Kidney capillary endothelial cell (primary cell): Measurements from ENCODE around the gene SMIM34.
"Not testable (repeated sequence)": the region's sequence is repeated elsewhere in the genome, so short reads cannot be mapped to it uniquely, and the experiment has no call there.

Experiments
- DNase-seq: peaks from one replicate; pipeline ENCODE4 v3.0.0-alpha.2; 2018; ENCODE audit warnings: low spot score

SMIM34 gene, protein sequence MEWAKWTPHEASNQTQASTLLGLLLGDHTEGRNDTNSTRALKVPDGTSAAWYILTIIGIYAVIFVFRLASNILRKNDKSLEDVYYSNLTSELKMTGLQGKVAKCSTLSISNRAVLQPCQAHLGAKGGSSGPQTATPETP

DNA sequence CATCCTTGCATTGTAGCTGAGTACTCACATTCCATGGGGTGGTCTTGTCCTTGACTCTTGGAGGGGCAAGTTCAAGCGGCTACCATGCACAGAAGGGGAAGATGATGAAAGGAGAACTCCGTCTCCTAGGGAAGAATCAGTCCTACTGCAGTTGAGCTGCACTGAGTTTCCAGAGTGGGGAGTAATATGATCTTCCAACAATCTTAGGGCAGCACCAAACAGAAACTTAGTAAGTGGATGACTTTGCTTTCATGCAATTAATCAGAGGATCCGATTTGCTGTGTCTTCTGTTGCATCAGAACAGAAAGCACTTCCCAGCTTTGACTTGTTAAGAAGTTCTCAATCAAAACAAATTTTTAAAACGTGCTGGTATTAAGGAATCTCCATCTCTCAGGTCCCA is at the start of gene SMIM34:
SMIM34 (minus strand) TSS at position 147 of the 400 bp plus-strand sequence; CDS start at position 35, 112 bp downstream.
- not testable (repeated sequence) for DNase-seq

GRCh38 chr21:34467333-34467732 is 43.6 kb upstream of the SMIM34 start:
- not testable (repeated sequence) for DNase-seq

- DNase-seq: not testable (repeated sequence)
Observed at GRCh38 chr21:34459426-34459825, 35.7 kb upstream of the SMIM34 start.

GRCh38 chr21:34458266-34458665 is 34.5 kb upstream of the SMIM34 start:
- DNase-seq: not testable (repeated sequence)

DNA sequence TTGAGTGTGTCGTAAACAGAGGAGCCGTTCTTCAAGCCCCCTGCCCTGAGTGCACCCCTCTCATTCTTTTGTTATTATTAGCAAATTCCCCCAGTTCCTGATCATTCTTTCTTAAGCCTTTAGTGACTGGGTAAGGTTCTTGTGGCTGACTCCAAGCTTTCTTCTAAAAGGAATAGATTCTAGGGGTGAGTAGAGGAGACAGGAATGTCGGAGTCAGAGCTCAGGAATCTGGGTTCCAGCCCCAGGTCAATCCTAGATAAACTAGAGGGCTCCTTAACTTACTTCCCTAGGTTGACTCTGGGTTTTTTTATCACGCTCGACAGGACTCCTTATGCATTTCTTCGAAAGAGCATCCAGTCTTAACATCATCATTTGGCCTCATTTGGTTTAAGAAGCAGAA is 32.4 kb upstream of the SMIM34 start:
- DNase-seq: not testable (repeated sequence)

- DNase-seq: not testable (repeated sequence)
Observed at GRCh38 chr21:34455628-34456027, 31.9 kb upstream of the SMIM34 start.

DNA sequence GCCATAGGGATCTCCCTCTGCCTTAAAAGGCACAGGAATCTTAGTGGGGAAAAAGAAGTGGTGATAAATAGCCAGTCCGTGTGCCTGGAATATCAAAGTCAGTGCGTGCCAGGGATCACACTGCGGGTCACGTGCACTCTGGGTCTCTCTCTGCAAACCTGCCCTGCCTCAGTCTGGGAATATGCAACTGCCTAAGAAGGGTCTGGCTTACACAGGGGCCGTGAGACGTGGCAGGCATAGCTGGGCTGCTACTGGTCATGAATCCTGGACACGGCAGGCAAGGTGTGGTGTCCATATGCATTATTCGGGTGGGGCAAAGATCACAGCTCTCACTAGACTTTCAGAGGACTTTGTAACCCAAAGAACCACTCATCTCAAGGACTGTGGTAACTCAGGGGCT is 23.3 kb upstream of the SMIM34 start:
- not testable (repeated sequence) for DNase-seq

GRCh38 chr21:34443486-34443885 is 19.7 kb upstream of the SMIM34 start:
- not testable (repeated sequence) for DNase-seq

DNA sequence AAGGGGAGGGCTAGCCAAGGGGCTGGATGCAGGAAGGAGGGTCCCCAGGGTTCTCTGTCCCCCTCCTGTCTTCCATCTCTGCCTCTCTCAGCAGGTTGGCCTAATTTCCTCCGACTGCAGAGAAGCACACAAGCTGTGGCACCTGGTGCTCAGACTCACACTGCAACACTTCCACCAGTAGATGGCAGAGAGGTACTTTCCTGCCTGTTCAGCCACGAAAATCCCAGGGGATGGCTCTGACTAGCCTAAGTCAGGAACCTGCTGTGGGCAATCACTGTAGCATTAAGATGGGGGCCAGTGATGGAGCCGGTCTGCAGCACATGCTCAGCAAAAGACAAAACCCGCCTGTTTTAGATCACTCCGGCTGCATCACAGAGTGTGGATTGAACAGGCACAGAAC is 6.0 kb upstream of the SMIM34 start:
- not testable (repeated sequence) for DNase-seq

- not testable (repeated sequence) for DNase-seq
Observed at GRCh38 chr21:34428441-34428840, 4.7 kb upstream of the SMIM34 start.

DNA sequence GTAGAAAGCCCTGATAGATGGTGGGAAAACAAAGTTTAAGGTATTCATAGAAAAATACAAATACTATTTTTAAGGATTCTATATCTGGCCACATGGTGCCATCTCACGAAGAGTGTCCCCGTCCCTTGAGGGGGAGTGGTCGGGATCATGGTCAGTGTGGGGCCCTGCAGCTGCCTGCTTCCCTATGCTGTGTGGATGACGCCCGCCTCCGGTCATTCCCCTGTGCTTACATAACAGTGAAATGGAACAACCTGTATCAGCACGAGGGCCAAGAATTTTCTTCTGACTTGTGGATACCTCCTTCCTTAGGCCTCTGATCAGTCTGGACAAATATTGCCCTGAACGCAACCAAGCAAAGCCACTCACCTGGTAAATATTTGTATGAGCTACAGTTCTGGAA is 3.6 kb upstream of the SMIM34 start:
- not testable (repeated sequence) for DNase-seq

DNA sequence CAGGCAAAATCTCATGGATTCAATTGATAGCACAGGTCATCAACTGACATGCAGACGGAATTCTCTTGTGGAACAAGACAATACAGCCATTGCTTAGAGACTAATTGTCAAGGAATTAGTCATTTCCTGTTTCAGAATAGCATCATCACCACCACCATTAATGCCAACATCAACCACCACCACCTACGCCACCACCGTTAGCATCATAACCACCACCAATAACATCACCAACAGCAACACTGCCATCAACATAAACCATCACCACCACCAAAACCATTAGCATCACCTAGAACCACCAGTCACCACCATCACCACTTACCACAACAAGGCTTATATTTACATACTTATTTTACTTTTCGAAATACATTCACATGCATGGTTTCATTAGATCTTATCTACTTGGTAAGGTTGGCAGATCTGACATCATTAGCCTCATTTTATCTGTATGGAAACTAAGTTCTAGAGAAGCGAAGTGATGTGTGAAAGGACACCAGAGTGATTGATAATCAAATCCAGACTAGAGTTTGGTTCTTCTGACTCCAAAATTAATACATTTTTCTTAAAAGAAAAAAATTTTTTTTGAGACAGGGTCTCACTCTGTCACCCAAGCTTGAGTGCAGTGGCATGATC is 6.2 kb downstream of the SMIM34 start:
- DNase-seq: not testable (repeated sequence)

DNA sequence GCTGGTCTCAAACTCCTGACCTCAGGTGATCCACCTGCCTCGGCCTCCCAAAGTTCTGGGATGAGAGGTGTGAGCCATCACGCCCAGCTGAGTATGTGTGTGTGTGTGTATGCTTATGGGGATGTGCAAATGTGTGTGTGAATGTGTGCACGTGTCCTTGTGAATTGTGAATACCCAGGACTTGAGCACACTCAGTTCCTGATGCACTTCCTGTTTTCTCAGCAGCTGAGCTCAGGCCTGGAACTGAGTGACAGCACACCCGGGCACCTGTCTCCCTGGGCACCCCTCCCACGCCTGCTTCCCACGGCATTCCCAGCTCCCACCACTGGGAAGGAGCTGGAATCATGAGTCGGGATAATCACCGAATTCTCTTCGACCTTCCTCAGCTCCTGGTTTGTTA is 16.5 kb downstream of the SMIM34 start:
- not testable (repeated sequence) for DNase-seq

- DNase-seq: not testable (repeated sequence)
Observed at GRCh38 chr21:34406676-34407075, 17.1 kb downstream of the SMIM34 start.

DNA sequence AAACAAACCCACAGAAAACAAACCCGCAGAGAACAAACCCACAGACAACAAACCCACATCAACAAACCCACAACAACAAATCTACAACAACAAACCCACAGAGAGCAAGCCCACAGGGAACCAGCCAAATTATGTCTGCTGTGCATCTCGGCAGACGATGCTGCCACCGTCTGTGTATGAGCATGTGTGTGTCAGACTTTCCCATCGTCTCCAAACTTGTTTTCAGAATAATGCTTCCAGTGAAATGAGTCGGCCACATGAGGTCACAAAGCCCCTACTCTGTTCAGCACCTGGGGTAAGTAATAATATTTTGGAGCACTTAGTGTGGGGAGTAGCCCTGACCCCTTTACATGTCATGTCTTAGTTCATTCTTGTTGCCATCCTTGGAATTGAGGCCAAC is 17.6 kb downstream of the SMIM34 start:
- DNase-seq: not testable (repeated sequence)

DNA sequence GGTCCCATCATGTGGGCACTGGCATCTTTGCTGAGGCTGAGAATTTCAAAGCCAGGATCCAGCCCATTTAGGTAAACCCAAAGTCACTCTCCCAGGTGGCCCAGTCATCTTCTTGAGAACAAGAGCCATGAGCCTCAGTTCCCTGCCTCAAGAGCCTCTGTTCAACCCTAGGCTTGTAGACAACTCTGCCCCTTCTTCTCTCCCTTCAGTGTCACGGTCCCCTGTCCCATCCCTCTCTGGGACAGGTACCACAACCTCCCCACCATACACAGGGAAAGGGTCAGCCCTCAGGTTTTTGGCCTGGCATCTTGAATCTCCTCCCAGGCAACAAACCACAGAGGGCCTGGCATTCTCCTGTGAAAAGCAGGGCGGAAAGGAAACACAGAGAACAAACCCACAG is 18.1 kb downstream of the SMIM34 start:
- not testable (repeated sequence) for DNase-seq

DNA sequence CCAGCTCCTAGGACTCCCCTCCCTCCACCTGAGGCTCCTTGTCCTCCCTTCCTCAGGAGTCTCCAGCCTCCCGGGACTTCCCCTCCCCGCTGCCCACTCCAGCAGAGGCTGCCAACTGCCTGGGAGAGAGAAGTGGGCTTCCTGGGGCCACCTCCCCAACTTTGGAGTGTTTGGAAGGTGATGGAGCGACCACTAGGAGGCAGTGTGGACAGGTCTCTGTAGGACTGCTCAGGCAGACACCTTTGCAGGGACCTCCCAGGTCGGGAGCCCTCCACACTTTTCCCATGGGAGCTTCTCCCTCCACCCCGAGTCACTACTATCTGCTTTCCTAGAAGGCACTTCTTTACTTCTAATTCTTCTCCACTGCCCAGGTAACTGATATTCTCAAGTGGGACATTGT is 19.0 kb downstream of the SMIM34 start:
- not testable (repeated sequence) for DNase-seq

- not testable (repeated sequence) for DNase-seq
Observed at GRCh38 chr21:34400522-34400921, 23.2 kb downstream of the SMIM34 start.

- DNase-seq: not testable (repeated sequence)
Observed at GRCh38 chr21:34383724-34384415, 39.9 kb downstream of the SMIM34 start.

DNA sequence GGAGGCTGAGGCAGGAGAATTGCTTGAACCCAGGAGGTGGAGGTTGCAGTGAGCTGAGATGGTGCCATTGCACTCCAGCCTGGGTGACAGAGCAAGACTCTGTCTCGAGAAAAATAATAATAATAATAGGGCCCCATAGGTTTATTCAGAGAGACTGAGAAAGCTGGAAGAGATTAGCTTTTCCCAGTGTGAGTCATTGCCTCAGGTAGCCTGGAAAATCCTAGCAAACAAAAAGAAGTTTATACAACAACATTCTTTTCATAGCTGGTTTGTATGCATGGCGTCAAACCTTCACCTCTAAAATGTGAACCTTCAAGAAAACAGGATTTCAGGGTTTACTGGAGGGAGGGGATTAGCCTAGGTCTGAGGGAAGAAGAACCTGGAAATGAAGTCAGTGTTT is 40.6 kb downstream of the SMIM34 start:
- not testable (repeated sequence) for DNase-seq

GRCh38 chr21:34375619-34375972 is 48.2 kb downstream of the SMIM34 start:
- not testable (repeated sequence) for DNase-seq

DNA sequence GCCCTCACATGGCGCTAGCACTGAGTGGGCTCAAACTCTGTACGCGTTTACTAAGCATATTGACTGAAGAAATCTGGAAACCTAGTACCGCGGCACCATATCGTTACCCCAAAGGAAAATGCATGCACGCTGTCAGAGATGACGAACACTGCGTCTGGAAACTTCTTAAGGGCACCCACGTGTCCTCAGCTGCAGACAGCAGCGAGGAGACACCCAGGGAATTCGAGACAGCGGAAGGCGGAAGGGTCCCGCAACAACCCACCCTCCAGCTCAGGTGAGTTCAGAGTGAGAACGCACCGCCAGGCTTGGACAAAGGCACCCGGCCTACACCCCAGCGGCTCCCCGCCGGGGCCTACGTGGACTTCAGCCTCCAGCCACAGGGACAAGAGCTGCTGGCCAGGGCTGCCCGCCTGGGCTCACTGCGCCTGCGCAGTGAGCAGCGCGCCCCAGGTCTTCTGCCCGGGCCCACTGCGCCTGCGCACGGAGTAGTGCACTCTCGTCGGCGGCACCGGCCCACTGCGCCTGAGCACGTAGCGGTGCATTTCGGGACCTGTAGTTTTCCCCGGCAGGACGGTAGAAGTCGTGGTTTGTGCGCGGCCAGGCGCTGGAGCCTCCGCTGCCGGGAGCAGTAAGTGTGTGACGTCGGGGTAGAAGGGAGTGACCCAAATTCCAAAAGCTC is 48.7 kb downstream of the SMIM34 start, which contains the start of gene SMIM11:
SMIM11 (plus strand) TSS at position 568 of the 679 bp plus-strand sequence. CDS start 3,998 bp downstream, outside the sequence.
- not testable (repeated sequence) for DNase-seq
